OCI-LY3 (cell line): ENCODE results near the gene WDR37.

ENCODE experiments used
- H2AFZ ChIP-seq: fragments of 200-600, 300-600 bp; shearing (Covaris generic); 2 replicates; pipeline ENCODE4 v1.6.0; 2014; ENCODE audit warnings: antibody characterized with exemption, low read depth, low read length
- H3K27ac ChIP-seq: fragments of 200-600, 300-600 bp; sonication (generic); 2 replicates; pipeline ENCODE4 v1.5.1; 2014; ENCODE audit warnings: mild to moderate bottlenecking, low read length, moderate library complexity, mixed read lengths
- H3K27me3 ChIP-seq: fragments of 200-600, 300-600 bp; sonication (generic); 2 replicates; pipeline ENCODE4 v1.6.1; 2014; ENCODE audit warnings: low read depth, low read length, mixed read lengths
- H3K36me3 ChIP-seq: fragments of 200-600, 300-600 bp; sonication (generic); replicated peaks from 2 replicates; pipeline ENCODE3; 2014; ENCODE audit warnings: low read depth, low read length, mixed read lengths
- H3K4me1 ChIP-seq: fragments of 300-600, 200-600 bp; sonication (generic); 2 replicates; pipeline ENCODE4 v1.6.1; 2014; ENCODE audit warnings: low read length, mixed read lengths
- H3K4me2 ChIP-seq: fragments of 200-600, 300-600 bp; sonication (generic); 2 replicates; pipeline ENCODE4 v1.6.1; 2014; ENCODE audit warnings: low read length, mixed read lengths
- H3K4me3 ChIP-seq: fragments of 300-600, 200-600 bp; sonication (generic); 2 replicates; pipeline ENCODE4 v1.5.1; 2014; ENCODE audit warnings: antibody characterized with exemption, mild to moderate bottlenecking, low read length, moderate library complexity
- H3K79me2 ChIP-seq: fragments of 300-600, 200-600 bp; shearing (Covaris generic); 2 replicates; pipeline ENCODE4 v1.6.1; 2014; ENCODE audit warnings: mild to moderate bottlenecking, low read length, mixed read lengths
- H3K9ac ChIP-seq: fragments of 300-600, 200-600 bp; shearing (Covaris generic); 2 replicates; pipeline ENCODE4 v1.6.0; 2014; ENCODE audit warnings: mild to moderate bottlenecking, low read length, moderate library complexity
- H3K9me3 ChIP-seq: fragments of 200-600, 300-600 bp; shearing (Covaris generic); 2 replicates; pipeline ENCODE4 v1.6.1; 2014; ENCODE audit warnings: low read length, mixed read lengths; ENCODE audit not compliant: insufficient read depth
- H4K20me1 ChIP-seq: fragments of 200-600, 300-600 bp; sonication (generic); 2 replicates; pipeline ENCODE4 v1.6.1; 2016; ENCODE audit warnings: low read length, mixed read lengths; ENCODE audit not compliant: insufficient read depth
- CTCF ChIP-seq: fragments of 200-600, 300-600 bp; sonication (generic); IDR thresholded peaks from 2 replicates; pipeline ENCODE4 v1.5.1; 2014; ENCODE audit warnings: antibody characterized with exemption, low read length, low read depth
- EZH2phosphoT487 ChIP-seq: fragments of 200-600 bp; shearing (Covaris generic); IDR thresholded peaks from 2 replicates; pipeline ENCODE4 v1.6.1; 2018; ENCODE audit warnings: antibody characterized with exemption, mixed run types, low read depth

The WDR37 gene

DNA sequence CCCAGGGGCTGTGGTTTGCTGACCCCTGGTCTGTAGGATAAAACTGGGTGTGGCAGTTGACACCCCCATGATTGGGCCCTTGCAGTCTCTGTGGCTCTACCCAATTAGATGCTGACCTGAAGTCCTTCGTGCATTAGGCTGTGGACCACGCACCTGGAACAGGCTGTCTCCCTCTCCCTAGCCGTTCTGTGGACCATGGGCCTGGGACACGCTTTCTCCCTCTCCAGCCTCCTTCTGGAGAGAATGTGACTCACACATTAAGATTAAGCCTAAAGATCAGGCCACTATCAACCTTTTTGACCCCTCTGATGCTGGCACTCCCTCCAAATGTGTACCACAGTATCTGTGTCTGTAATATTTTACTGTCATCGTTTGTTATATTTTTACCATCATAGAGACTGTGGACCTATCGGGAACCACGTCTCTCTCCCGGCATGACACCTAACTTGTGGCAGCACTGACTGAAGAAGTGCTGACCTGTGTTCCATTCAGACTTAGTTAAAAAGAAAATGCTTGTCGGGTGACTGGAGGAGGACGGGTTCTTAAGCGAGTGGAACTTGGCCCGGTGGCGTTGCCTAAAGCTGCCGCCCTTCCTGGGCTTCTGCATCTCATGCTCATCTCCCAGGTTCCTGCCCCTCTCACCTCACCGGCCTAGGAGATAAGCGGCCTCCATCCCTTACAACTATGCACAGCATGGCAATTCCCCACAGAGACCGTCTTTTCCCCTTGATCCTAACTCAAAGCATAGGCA lies 92.8 kb downstream of the WDR37 start:
- Histone ChIP-seq H3K27ac (no peak overlapping the region), H3K9ac (no peak overlapping the region), H3K79me2 (no peaks in the 10 kb centered on the region), H4K20me1 (no peaks in the 10 kb centered on the region), H3K4me2 (no peak overlapping the region), H3K36me3 (no peaks in the 10 kb centered on the region), H3K9me3 (no peaks in the 10 kb centered on the region), H3K4me1 (peaks cover 24% of the 10 kb centered on the region), H2AFZ (no peak overlapping the region), H3K4me3 (no peak overlapping the region), H3K27me3 (no peaks in the 10 kb centered on the region)
- no peak for TF ChIP-seq EZH2phosphoT487

GRCh38 chr10:1149793-1150637 lies 93.8 kb downstream of the WDR37 start:
- no peak overlapping the region for H3K4me2 ChIP-seq
- H3K9ac ChIP-seq, result no peak overlapping the region
- peaks cover 24% of the 10 kb centered on the region for H3K4me1 ChIP-seq
- H3K79me2 ChIP-seq, result no peaks in the 10 kb centered on the region
- H3K9me3 ChIP-seq, result no peaks in the 10 kb centered on the region
- no peak overlapping the region for H3K4me3 ChIP-seq
- no peak for TF ChIP-seq CTCF
- TF ChIP-seq EZH2phosphoT487, result no peak
- no peaks in the 10 kb centered on the region for H3K36me3 ChIP-seq
- H4K20me1 ChIP-seq, result no peaks in the 10 kb centered on the region
- no peak overlapping the region for H2AFZ ChIP-seq
- no peak overlapping the region for H3K27ac ChIP-seq
- H3K27me3 ChIP-seq, result no peaks in the 10 kb centered on the region

DNA sequence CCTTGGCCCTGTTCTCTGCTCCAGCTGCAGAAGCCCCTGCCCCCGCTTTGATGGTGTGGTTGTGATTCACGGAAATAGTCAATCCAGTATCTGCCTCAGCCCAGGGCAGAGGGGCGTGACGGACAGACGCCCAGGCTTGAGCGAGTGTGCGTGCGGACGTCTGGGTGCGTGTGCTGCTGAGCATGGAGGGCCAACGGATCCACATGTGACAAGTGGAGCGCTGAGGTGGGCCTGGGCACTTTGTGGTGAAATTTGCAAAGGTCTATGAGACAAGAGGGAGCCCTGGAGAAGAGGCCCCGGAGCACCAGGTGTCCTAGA lies 94.4 kb downstream of the WDR37 start:
- H3K27ac ChIP-seq, result no peak overlapping the region
- TF ChIP-seq CTCF, result no peak
- TF ChIP-seq EZH2phosphoT487, result no peak
- H3K9ac ChIP-seq, result no peak overlapping the region
- no peak overlapping the region for H3K4me3 ChIP-seq
- no peaks in the 10 kb centered on the region for H3K36me3 ChIP-seq
- no peaks in the 10 kb centered on the region for H3K9me3 ChIP-seq
- H3K79me2 ChIP-seq, result no peaks in the 10 kb centered on the region
- H3K4me1 ChIP-seq, result peaks cover 24% of the 10 kb centered on the region
- no peaks in the 10 kb centered on the region for H4K20me1 ChIP-seq
- H3K27me3 ChIP-seq, result no peaks in the 10 kb centered on the region
- H2AFZ ChIP-seq, result no peak overlapping the region
- H3K4me2 ChIP-seq, result no peak overlapping the region

DNA sequence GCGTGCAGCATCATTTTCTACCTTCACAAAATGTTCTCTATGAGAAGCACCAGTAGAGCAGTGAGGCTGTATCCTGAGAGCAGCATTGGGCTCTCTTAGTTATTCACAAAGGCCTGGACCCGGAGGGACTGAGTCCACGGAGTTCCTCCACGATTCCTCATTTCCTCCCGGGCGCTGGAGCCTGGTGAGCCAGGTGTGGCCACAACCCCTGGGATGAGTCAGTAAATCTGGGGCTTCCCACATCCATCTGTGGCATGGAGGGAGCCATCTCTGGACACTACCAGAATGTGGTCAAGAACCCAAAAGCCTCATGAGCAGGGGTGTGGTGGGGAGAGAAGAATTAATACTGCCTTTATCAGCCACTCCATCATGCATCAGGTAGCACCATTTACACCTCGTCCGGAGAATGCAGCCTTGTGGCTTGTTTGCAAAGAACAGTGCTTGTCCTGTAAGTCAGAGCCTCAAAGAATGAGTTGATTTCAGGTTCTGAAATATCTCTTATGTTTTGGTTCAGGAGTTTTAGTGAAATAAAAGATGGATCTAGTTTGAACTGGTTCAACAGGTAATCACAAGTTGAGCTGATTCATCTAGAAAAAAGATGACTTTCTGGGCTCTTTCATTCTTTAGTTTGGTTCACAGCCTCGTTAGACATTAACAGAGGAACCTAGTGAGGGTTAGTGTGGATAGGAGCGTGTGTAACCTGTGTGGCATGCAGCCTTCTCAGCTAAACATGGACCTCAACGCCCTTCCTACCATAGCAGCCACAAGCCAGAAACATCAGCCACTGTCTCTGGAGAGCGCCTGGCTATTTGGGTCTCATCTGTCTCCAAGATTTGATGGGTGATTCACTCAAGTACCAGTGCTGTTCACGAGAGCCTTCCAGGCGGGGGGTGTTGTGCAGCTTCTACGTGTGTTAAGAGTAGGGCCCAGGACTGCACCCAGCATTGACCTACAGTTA lies 95.2 kb downstream of the WDR37 start:
- no peaks in the 10 kb centered on the region for H3K9me3 ChIP-seq
- peak overlapping the region; percentile 18; the same call in 1 of the 2 replicates for H3K4me3 ChIP-seq
- no peaks in the 10 kb centered on the region for H3K27me3 ChIP-seq
- no peak overlapping the region for H2AFZ ChIP-seq
- no peaks in the 10 kb centered on the region for H3K79me2 ChIP-seq
- peaks cover 24% of the 10 kb centered on the region for H3K4me1 ChIP-seq
- no peak for TF ChIP-seq CTCF
- TF ChIP-seq EZH2phosphoT487, result no peak
- H3K9ac ChIP-seq, result no peak overlapping the region
- peak overlapping the region; percentile 51 for H3K4me2 ChIP-seq
- no peaks in the 10 kb centered on the region for H3K36me3 ChIP-seq
- no peaks in the 10 kb centered on the region for H4K20me1 ChIP-seq
- H3K27ac ChIP-seq, result peak overlapping the region; percentile 39
